Fibroblast of lung (primary cell): ENCODE measurements around the gene MYO5B. TPM values are rescaled to one million over a fixed set of nuclear protein-coding genes. Genes with fewer than 3 reads are reported as not detected.

Source experiments
- DNase-seq, 2 donors: peaks; one replicate each; pipeline versions ENCODE4 v3.0.0 to v3.0.0-alpha.2; 2010; ENCODE audit warnings: low read depth in 2 of 2
- H2AFZ ChIP-seq: 2 replicates; pipeline ENCODE4 v1.5.1; 2012; ENCODE audit warnings: low read length, control low read depth, inconsistent platforms
- H3K27ac ChIP-seq: 2 replicates; pipeline ENCODE4 v1.5.1; 2011; ENCODE audit warnings: low read length, control low read depth; ENCODE audit not compliant: insufficient read depth
- H3K27me3 ChIP-seq: 2 replicates; pipeline ENCODE4 v1.5.1; 2011; ENCODE audit warnings: mild to moderate bottlenecking, low read length; ENCODE audit not compliant: control insufficient read depth, insufficient read depth
- H3K36me3 ChIP-seq: 2 replicates; pipeline ENCODE4 v1.5.1; 2011; ENCODE audit warnings: low read length; ENCODE audit not compliant: control insufficient read depth, insufficient read depth
- H3K4me1 ChIP-seq: 2 replicates; pipeline ENCODE4 v1.5.1; 2011; ENCODE audit warnings: low read length; ENCODE audit not compliant: control insufficient read depth, insufficient read depth; ENCODE audit errors: extremely low read depth
- H3K4me2 ChIP-seq: 2 replicates; pipeline ENCODE4 v1.5.1; 2011; ENCODE audit warnings: low read length, control low read depth; ENCODE audit not compliant: insufficient read depth; ENCODE audit errors: extremely low read depth
- H3K4me3 ChIP-seq, 4 experiments: fragments of 200-600 bp in 1 of 4; sonication (generic) in 1 of 4; replicated peaks in 1 of 4; 2 replicates each; pipeline ENCODE4 v1.5.1; 2011 to 2016; ENCODE audit warnings: low read length in 4 of 4, low read depth in 3 of 4, mild to moderate bottlenecking in 3 of 4, control low read depth in 2 of 4, inconsistent platforms in 1 of 4, mixed read lengths in 1 of 4; ENCODE audit not compliant: insufficient read depth in 1 of 4; ENCODE audit errors: control extremely low read depth in 1 of 4
- H3K79me2 ChIP-seq: 2 replicates; pipeline ENCODE4 v1.5.1; 2012; ENCODE audit warnings: mild to moderate bottlenecking, low read length, inconsistent platforms; ENCODE audit not compliant: control insufficient read depth, insufficient read depth
- H3K9ac ChIP-seq: 2 replicates; pipeline ENCODE4 v1.5.1; 2011; ENCODE audit warnings: mild to moderate bottlenecking, low read length, control low read depth; ENCODE audit not compliant: insufficient read depth
- H3K9me3 ChIP-seq: 2 replicates; pipeline ENCODE4 v1.5.1; 2012; ENCODE audit warnings: low read depth, low read length; ENCODE audit not compliant: control insufficient read depth, insufficient read depth
- H4K20me1 ChIP-seq: 2 replicates; pipeline ENCODE4 v1.5.1; 2011; ENCODE audit warnings: low read length; ENCODE audit not compliant: control insufficient read depth, insufficient read depth; ENCODE audit errors: extremely low read depth
- CTCF ChIP-seq, 2 donors: IDR thresholded peaks in 1 of 2; conservative IDR thresholded peaks in 1 of 2; 1 replicate in 1 of 2; 2 replicates in 1 of 2; pipeline ENCODE4 v1.5.1; 2011 to 2012; ENCODE audit warnings: low read length in 2 of 2, control low read depth in 1 of 2, inconsistent platforms in 1 of 2, low read depth in 1 of 2, mild to moderate bottlenecking in 1 of 2
- EZH2 ChIP-seq: IDR thresholded peaks from 2 replicates; pipeline ENCODE4 v1.5.1; 2012; ENCODE audit warnings: low read length, control low read depth, mild to moderate bottlenecking; ENCODE audit errors: missing control alignments
- polyA plus RNA-seq, 2 donors: library from polyadenylated mRNA; depleted of rRNA in 1 of 2; stranded (reverse) in 1 of 2; unstranded in 1 of 2; fragments of >200 nt; gene quantifications; 2 replicates each; pipeline ENCODE4 v1.2.1, GENCODE V29; 2011 to 2012; ENCODE audit warnings: missing spikeins in 1 of 2
- total RNA-seq: library from RNA; depleted of rRNA; stranded (reverse); fragments of >200 nt; gene quantifications from 2 replicates; pipeline ENCODE4 v1.2.1, GENCODE V29; 2014

The MYO5B gene
- total and polyA plus RNA-seq, 2 donors (not counting 1 experiment from before 2014, with no cell fraction given), result under 0.01 to 0.06 TPM

GRCh38 chr18:49778826-49779465 lies 416.0 kb downstream of the MYO5B start:
- no peak overlapping the region for H2AFZ ChIP-seq
- DNase-seq, result peak in 1 of 2 donors; percentile 13
- H3K4me2 ChIP-seq, result no peak overlapping the region
- H3K27me3 ChIP-seq, result no peaks in the 10 kb centered on the region
- no peak overlapping the region for H3K9ac ChIP-seq
- no peak overlapping the region for H3K27ac ChIP-seq
- H3K36me3 ChIP-seq, result no peaks in the 10 kb centered on the region
- H3K79me2 ChIP-seq, result no peaks in the 10 kb centered on the region
- no peaks in the 10 kb centered on the region for H4K20me1 ChIP-seq
- no peak overlapping the region for H3K4me3 ChIP-seq
- no peaks in the 10 kb centered on the region for H3K4me1 ChIP-seq
- no peaks in the 10 kb centered on the region for H3K9me3 ChIP-seq
- no peak for TF ChIP-seq CTCF (conservative IDR thresholded peaks at IDR 0.05 in 1 of 2, IDR thresholded peaks at IDR 0.05 in 1 of 2; ENCODE audit: low read depth in 1 of 2, low read length in 2 of 2)
- no peak for TF ChIP-seq EZH2

Other genes with a start within 250 kb of the MYO5B start
- gene CFAP53, start 71.3 kb upstream of the MYO5B start, total RNA-seq, result 0.99 and 1.0 TPM in 2 replicates
- gene CFAP53, start 71.3 kb upstream of the MYO5B start, polyA plus RNA-seq, result 0.11 and 0.16 TPM in 2 replicates
- 44.9 and 53.3 TPM in 2 replicates for gene MBD1, start 86.4 kb upstream of the MYO5B start, total RNA-seq
- gene MBD1, start 86.4 kb upstream of the MYO5B start, polyA plus RNA-seq, result 31.1 and 36.2 TPM in 2 replicates
- 32.9 and 33.6 TPM in 2 replicates for gene CXXC1, start 92.5 kb upstream of the MYO5B start, total RNA-seq
- gene CXXC1, start 92.5 kb upstream of the MYO5B start, polyA plus RNA-seq, result 19.4 and 29.1 TPM in 2 replicates
- 1.0 and 4.6 TPM in 2 replicates for gene SKA1, start 179.9 kb upstream of the MYO5B start, total RNA-seq
- 4.2 and 16.3 TPM in 2 replicates for gene SKA1, start 179.9 kb upstream of the MYO5B start, polyA plus RNA-seq